Activated T-cell treated with anti-CD3 and anti-CD28 coated beads, Interleukin-2, amount 50 U/mL, for 48 hours (primary cell): ENCODE data around the gene ELF4.
"Not testable (repeated sequence)": the region's sequence is repeated elsewhere in the genome, so short reads cannot be mapped to it uniquely, and the experiment has no call there.

ENCODE experiments used
- DNase-seq, 2 experiments: peaks; one replicate each; pipeline ENCODE4 v3.0.0-alpha.2; 2020

ELF4 gene

DNA sequence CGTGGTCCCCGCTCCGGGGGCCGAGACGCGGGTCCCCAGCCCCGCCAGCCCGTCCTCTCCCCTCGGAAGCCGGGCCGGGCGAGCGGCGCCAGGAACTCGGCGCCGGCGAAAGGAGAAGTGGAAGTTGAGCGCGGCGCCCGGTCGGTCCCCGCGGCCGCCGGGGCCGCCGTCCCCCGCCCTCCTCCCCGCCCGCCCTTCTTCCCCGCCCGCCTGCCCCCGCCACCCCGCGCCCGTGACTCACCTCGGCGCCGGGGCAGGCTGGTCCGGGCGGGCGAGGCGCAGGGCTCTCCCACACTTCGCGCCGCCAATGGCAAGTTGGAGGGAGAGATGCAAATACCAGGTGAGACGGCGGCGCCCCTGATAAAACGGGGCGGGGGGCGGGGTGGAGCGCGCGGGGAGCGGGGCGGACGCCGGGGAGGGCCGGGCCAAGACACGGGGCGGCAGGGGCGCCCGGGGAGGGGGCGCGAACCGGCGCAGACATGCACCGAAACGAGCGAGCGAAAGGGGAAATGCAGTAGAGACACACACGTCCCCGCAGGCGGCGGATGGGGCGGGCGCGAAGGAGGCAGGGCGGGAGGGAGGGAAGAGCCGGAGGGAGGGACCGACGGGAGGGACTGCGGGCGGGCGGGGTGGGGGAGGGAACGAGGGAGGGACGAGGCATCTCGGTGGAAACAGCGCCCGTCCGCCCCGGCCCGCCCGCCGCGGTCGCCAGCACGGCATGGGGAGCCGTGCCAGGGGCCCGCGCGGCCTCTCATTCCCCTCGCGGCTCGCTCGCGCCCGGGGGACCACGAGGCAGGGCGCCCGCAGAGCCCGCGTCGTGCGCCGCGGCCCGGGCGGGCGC is at the start of gene ELF4:
ELF4 (minus strand) TSS at position 119 of the 841 bp plus-strand sequence. CDS start 29,167 bp downstream, outside the sequence.
- DNase-seq = peak; percentile 59 to 71

- no peak for DNase-seq
Observed at GRCh38 chrX:130159776-130160175, 49.5 kb upstream of the ELF4 start.

- no peak for DNase-seq
Observed at GRCh38 chrX:130158311-130158710, 48.0 kb upstream of the ELF4 start.

GRCh38 chrX:130155564-130155963 is 45.3 kb upstream of the ELF4 start:
- no peak for DNase-seq

GRCh38 chrX:130147631-130148030 is 37.3 kb upstream of the ELF4 start:
- DNase-seq = no peak

- no peak for DNase-seq
Observed at GRCh38 chrX:130145123-130145522, 34.8 kb upstream of the ELF4 start.

DNA sequence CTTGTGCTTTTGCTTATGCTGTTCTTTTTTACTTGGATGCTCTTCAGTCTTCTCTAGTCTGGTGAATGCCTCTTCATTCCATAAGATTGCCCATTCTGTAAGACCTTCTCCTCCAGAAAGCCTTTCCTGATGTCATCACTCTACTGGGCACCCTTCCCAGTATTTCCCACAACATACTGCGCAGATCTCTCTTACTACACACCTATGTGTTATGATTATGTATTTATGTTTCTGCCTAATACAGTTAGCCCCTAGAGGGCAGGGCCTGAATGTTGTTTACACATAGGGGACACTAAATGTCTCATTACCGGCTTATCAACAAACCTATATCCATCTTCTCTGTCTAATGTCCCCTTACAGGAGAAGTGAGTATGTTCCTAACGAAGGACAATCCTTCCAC is 34.2 kb upstream of the ELF4 start:
- DNase-seq = no peak

- no peak for DNase-seq
Observed at GRCh38 chrX:130139474-130140201, 29.3 kb upstream of the ELF4 start.

DNA sequence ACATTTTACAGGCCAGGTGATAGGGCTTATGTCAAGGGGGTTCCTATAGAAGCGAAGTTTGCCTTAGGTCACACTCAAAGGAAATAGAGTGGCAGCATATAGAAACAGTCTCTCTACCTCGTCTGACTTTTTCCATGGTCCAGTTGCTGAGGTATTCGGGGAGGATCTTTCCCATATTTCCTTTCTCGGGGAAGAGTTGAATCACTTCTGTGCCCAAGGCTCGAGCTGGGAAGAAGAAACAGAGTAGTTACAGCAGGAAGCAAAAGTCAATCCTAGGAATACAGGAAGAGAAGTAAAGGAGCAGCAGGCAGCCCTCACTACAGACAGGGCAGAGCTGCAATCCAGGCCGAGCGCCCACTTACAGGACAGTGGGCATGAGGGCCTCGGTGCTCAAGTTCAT is 26.7 kb upstream of the ELF4 start:
- DNase-seq = no peak

GRCh38 chrX:130136496-130136895 is 26.2 kb upstream of the ELF4 start:
- DNase-seq = no peak

GRCh38 chrX:130130990-130131389 is 20.7 kb upstream of the ELF4 start:
- DNase-seq = no peak

DNA sequence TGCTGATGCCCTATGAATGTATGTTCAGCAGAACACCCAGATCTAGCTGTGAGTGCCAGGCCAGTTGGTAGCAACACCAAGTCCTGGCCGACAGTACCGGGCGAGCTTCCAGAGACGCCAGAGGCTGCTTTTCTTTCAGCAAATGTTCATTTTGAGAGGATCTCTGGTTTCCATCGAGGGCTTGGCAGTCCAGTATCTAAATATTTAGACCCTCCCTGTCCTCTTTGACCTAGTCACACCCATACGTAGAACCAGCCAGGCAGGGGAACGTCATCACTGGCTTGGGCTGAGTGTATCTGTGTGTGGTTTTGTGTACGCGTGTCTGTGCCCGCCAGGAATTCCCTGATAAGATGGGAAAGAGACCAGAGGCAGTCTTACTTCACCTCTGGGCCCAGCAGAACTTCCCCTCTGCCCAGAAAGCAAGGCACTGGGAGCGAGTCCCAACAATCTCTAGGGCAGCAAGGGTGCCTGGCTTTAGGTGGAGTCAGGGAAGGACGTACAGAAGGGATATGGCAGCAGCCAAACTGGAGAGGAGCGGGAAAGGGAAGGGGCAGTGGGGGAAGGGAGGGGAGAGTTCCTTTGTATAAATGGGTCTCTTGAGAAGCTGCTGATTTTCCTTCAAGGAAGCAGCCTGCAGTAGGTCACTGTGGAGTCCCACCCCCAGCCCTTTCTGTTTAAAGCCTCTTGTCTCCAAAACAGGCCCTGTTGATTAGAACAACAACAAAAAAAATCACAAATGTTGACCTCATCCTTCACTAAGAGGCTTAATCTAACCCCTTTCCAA is 15.0 kb upstream of the ELF4 start:
- no peak for DNase-seq

- DNase-seq = no peak
Observed at GRCh38 chrX:130124577-130124976, 14.3 kb upstream of the ELF4 start.

DNA sequence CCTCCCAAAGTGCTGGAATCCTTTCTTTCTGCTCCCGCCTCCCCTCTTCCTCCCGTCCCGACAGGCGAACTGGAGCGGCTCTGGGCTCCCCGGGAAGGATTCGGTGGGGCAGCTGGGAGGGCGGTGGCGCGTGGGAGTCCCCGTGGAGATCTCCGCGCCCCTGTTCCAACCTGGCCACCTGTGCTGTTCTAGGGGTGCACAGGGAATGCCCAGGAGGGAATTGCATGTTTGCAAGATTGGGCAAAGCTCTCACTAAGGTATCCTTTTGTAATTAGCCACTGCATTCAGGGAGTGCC is 11.2 kb upstream of the ELF4 start:
- no peak for DNase-seq

DNA sequence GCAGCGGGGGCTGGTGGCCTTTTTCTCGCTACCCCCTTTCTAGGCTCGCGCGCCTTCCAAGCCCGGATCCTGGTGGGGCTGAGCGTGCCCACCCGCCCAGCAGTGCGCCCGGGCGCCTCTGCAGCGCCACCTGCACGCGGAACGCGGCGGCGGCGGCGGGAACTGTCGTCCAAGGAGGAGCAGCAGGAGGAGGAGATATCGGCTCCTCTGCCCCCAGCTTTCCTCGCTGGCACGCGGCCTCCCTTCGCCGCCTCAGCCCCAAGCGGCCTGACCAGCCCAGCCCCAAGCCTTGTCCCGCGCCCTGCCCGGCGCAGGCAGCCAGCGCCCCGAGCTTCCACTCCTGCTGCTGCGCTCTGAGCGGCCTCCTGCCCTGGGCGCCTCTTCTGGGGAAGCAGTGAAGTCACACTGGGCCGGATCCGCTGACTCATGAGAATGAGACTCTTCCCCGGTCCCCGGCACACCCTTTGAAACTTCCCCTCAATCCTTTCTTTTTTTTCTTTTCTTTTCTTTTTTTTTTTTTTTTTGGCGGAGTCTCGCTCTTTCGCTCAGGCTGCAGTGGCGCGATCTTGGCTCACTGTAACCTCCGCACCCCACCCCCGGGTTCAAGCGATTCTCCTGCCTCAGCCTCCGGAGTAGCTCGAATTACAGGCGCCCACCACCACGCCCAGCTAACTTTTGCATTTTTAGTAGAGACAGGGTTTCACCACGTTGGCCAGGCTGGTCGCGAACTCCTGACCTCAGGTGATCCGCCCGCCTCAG is 10.6 kb upstream of the ELF4 start:
- peak; percentile 78 to 81 for DNase-seq

DNA sequence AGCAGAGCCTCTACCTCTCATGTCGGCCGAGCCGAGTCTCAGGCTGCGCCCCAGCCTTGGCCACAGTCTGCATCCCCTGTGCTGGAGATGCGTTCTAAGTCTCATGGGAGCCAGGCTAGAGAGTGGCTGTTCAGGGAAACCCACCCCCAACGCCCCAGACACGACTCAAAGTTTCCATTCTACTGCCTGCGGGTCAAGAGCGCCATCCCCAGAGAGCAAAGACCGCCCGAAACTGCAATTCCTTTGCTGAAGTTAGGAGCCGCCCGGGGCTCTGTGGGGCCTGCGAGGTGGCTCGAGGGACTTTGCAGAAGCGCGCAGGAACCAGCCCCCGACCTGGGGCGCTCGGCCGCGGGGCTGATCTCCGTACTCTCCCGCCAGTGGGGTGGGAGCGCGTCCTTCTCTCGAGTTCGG is 10.0 kb upstream of the ELF4 start:
- peak in 1 of 2 experiments; percentile 38 for DNase-seq

GRCh38 chrX:130119312-130119898 is 9.1 kb upstream of the ELF4 start:
- DNase-seq = no peak

GRCh38 chrX:130118441-130119311 is 8.4 kb upstream of the ELF4 start:
- no peak for DNase-seq

GRCh38 chrX:130117166-130117565 is 6.9 kb upstream of the ELF4 start:
- DNase-seq = no peak

GRCh38 chrX:130115119-130115885 is 5.0 kb upstream of the ELF4 start:
- not testable (repeated sequence) for DNase-seq
